GM20000 (cell line): ENCODE measurements around the gene ZNF785.

Experiments
- DNase-seq: peaks from one replicate; pipeline ENCODE4 v3.0.0; 2012; ENCODE audit warnings: low spot score
- TF ChIP-seq, protein P1 (sequence below): IDR thresholded peaks from 2 replicates; pipeline ENCODE4 v1.5.1; 2012; ENCODE audit warnings: mild to moderate bottlenecking, control low read depth; ENCODE audit errors: extremely low read depth, missing control alignments

The ZNF785 gene

DNA sequence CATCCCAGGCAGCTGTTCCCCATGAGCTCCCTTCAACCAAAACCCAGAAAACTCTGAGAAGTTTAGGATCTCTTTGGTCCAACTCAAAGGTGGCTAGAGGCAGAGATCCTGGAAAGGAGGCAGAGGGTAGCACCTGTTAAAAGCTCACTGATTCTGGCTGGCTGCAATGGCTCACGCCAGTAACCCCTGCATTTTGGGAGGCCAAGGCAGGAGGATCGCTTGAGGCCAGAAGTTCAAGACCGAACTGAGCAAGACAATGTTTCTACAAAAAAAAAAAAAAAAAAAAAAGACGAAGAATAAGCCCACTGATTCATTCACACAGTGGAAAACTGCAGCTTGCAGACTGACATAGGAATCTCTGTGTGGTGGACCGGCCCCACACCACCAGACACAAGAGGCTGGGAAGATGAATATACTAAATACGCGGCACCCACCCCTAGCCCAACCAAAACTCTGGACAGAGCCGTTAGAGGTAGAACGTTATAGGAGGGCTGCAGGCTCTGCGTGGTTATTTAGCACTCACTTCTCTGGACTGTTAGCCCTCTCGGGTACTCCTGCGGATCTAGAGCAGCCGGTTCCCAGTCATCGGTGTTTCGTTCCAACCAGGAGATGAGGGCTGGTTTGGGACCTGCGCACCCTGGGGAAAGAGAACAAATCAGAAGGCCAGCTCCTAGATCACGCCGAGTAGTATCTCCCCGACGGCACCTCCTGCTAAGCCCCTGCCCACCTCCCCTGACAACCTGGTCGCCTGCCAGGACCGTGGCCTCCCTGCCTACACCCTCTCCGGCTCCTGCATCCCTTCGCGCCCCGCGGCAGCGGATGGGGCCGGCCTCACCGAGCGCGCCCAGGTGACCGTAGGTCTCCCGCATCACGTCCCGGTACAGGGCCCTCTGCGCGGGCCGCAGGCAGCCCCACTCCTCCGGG is 23.8 kb upstream of the ZNF785 start:
- TF ChIP-seq, protein P1, sequence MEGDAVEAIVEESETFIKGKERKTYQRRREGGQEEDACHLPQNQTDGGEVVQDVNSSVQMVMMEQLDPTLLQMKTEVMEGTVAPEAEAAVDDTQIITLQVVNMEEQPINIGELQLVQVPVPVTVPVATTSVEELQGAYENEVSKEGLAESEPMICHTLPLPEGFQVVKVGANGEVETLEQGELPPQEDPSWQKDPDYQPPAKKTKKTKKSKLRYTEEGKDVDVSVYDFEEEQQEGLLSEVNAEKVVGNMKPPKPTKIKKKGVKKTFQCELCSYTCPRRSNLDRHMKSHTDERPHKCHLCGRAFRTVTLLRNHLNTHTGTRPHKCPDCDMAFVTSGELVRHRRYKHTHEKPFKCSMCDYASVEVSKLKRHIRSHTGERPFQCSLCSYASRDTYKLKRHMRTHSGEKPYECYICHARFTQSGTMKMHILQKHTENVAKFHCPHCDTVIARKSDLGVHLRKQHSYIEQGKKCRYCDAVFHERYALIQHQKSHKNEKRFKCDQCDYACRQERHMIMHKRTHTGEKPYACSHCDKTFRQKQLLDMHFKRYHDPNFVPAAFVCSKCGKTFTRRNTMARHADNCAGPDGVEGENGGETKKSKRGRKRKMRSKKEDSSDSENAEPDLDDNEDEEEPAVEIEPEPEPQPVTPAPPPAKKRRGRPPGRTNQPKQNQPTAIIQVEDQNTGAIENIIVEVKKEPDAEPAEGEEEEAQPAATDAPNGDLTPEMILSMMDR: no peak
- DNase-seq: peak; percentile 76

GRCh38 chr16:30606004-30606403 is 20.5 kb upstream of the ZNF785 start:
- no peak for DNase-seq
- TF ChIP-seq, protein P1: no peak

- DNase-seq: no peak
These were observed 19.7 kb upstream of the ZNF785 start for GRCh38 chr16:30605158-30605557.

GRCh38 chr16:30604316-30604947 is 18.9 kb upstream of the ZNF785 start:
- TF ChIP-seq, protein P1: no peak
- no peak for DNase-seq

More at GRCh38 chr16:30605158-30605557, 19.7 kb upstream of the ZNF785 start:
- TF ChIP-seq, protein P1: no peak

DNA sequence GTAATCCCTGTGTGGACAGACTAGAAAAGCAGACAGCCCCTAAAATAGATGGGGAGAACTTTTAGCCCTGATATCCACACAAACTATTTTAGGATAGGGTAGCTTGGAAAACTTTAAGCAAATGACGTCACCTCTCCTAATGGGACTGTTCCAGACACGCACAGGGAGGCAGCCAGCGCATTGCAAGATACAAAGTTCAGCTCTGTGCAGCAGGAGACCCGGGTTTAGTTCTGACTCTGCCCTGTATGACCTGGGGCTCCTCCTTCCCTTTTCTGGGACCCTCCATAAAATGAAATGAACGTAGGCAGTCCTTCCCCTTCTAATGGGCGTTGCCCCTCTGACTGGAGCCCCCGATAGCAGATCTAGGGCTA is 18.4 kb upstream of the ZNF785 start:
- TF ChIP-seq, protein P1: no peak
- DNase-seq: no peak

GRCh38 chr16:30602616-30603277 is 17.2 kb upstream of the ZNF785 start:
- DNase-seq: no peak
- TF ChIP-seq, protein P1: no peak

DNA sequence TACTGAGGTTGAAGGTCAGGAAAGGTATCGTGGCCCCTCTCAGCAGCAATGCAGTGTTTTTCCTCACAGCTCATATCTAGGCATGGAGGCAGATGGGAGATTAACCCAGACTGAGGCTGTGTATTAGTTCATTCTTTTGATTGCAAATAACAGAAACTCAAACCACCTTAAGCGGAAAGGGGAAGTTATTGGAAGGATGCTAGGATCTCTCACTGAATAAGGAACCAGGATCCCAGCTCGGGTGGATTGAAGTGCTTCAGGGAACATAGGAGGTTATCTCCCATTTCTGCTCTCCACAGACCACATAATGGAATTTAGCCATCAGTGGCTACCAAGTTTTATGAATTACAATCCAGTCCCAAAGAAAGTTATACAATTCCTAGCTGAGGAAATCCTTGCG is 16.5 kb upstream of the ZNF785 start:
- TF ChIP-seq, protein P1: no peak
- DNase-seq: no peak
